Rectal smooth muscle tissue (tissue), 1 donor: ENCODE results near the gene RNF125.

Experiments
- H3K27ac ChIP-seq: one replicate; pipeline ENCODE4 v1.7.0; 2013; ENCODE audit warnings: low read depth, low read length, inconsistent platforms
- H3K27me3 ChIP-seq: one replicate; pipeline ENCODE4 v1.7.0; 2013; ENCODE audit warnings: low read length; ENCODE audit not compliant: control insufficient read depth, insufficient read depth
- H3K36me3 ChIP-seq: one replicate; pipeline ENCODE4 v1.7.0; 2013; ENCODE audit warnings: low read length; ENCODE audit not compliant: control insufficient read depth, insufficient read depth
- H3K4me1 ChIP-seq: one replicate; pipeline ENCODE4 v1.7.0; 2013; ENCODE audit warnings: low read length; ENCODE audit not compliant: control insufficient read depth, insufficient read depth
- H3K4me3 ChIP-seq: one replicate; pipeline ENCODE4 v1.7.0; 2013; ENCODE audit warnings: low read length
- H3K9ac ChIP-seq: one replicate; pipeline ENCODE4 v1.7.0; 2013; ENCODE audit warnings: low read length

RNF125 gene

GRCh38 chr18:32095900-32096229 lies 77.2 kb downstream of the RNF125 start:
- Histone ChIP-seq H3K27ac (no peak overlapping the region), H3K36me3 (no peaks in the 10 kb centered on the region), H3K4me1 (peaks cover 2% of the 10 kb centered on the region)

GRCh38 chr18:32096946-32097345 lies 78.3 kb downstream of the RNF125 start:
- Histone ChIP-seq H3K9ac (no peak overlapping the region), H3K36me3 (no peaks in the 10 kb centered on the region), H3K4me1 (no peaks in the 10 kb centered on the region), H3K27ac (no peak overlapping the region), H3K27me3 (no peaks in the 10 kb centered on the region), H3K4me3 (no peak overlapping the region)

More at GRCh38 chr18:32095900-32096229, 77.2 kb downstream of the RNF125 start:
- no peaks in the 10 kb centered on the region for H3K27me3 ChIP-seq
- H3K9ac ChIP-seq, result no peak overlapping the region
- no peak overlapping the region for H3K4me3 ChIP-seq

- H3K27me3 ChIP-seq, result no peaks in the 10 kb centered on the region
- H3K4me3 ChIP-seq, result no peak overlapping the region
- H3K27ac ChIP-seq, result no peak overlapping the region
- no peaks in the 10 kb centered on the region for H3K36me3 ChIP-seq
- no peak overlapping the region for H3K9ac ChIP-seq
- H3K4me1 ChIP-seq, result no peaks in the 10 kb centered on the region
These were observed 85.9 kb downstream of the RNF125 start for GRCh38 chr18:32104516-32104915.

GRCh38 chr18:32110005-32110404 lies 91.4 kb downstream of the RNF125 start:
- no peaks in the 10 kb centered on the region for H3K27me3 ChIP-seq
- H3K4me3 ChIP-seq, result no peak overlapping the region
- no peak overlapping the region for H3K9ac ChIP-seq
- no peak overlapping the region for H3K27ac ChIP-seq
- H3K36me3 ChIP-seq, result no peaks in the 10 kb centered on the region
- H3K4me1 ChIP-seq, result no peaks in the 10 kb centered on the region

- no peak overlapping the region for H3K9ac ChIP-seq
- no peaks in the 10 kb centered on the region for H3K4me1 ChIP-seq
- H3K4me3 ChIP-seq, result no peak overlapping the region
- H3K27ac ChIP-seq, result no peak overlapping the region
- H3K27me3 ChIP-seq, result no peaks in the 10 kb centered on the region
- H3K36me3 ChIP-seq, result peaks cover 4% of the 10 kb centered on the region
These were observed 93.1 kb downstream of the RNF125 start for GRCh38 chr18:32111706-32112105.

- Histone ChIP-seq H3K27ac (no peak overlapping the region), H3K4me1 (no peaks in the 10 kb centered on the region), H3K9ac (no peak overlapping the region), H3K4me3 (no peak overlapping the region), H3K27me3 (no peaks in the 10 kb centered on the region), H3K36me3 (peaks cover 4% of the 10 kb centered on the region)
These were observed 94.2 kb downstream of the RNF125 start for GRCh38 chr18:32112826-32113225.

- Histone ChIP-seq H3K36me3 (peaks cover 4% of the 10 kb centered on the region), H3K27me3 (no peaks in the 10 kb centered on the region), H3K4me1 (no peaks in the 10 kb centered on the region), H3K9ac (no peak overlapping the region), H3K4me3 (no peak overlapping the region), H3K27ac (no peak overlapping the region)
These were observed 95.8 kb downstream of the RNF125 start for GRCh38 chr18:32114293-32114942.

GRCh38 chr18:32122039-32122438 lies 103.4 kb downstream of the RNF125 start:
- Histone ChIP-seq H3K9ac (no peak overlapping the region), H3K27me3 (no peaks in the 10 kb centered on the region), H3K4me1 (no peaks in the 10 kb centered on the region), H3K4me3 (no peak overlapping the region), H3K27ac (no peak overlapping the region), H3K36me3 (no peaks in the 10 kb centered on the region)
